NCI-H748 treated with DMSO at 0.1 percent for 48 hours (cell line): ENCODE results near the gene ADSS1.

Experiments used
- DNase-seq: peaks from one replicate; lab custom pipeline; 2025; lab: John Stamatoyannopoulos, UW

The ADSS1 gene

GRCh38 chr14:104770851-104771272 is 46.8 kb downstream of the ADSS1 start:
- DNase-seq, result no peak

- DNase-seq, result no peak
These were observed 47.3 kb downstream of the ADSS1 start for GRCh38 chr14:104771374-104771773.

GRCh38 chr14:104771918-104772706 is 48.1 kb downstream of the ADSS1 start:
- DNase-seq, result no peak

GRCh38 chr14:104772707-104773504 is 48.9 kb downstream of the ADSS1 start:
- DNase-seq, result no peak

- DNase-seq, result no peak
These were observed 49.8 kb downstream of the ADSS1 start for GRCh38 chr14:104773505-104774452.

- DNase-seq, result no peak
These were observed 50.5 kb downstream of the ADSS1 start for GRCh38 chr14:104774453-104775072.

- no peak for DNase-seq
These were observed 51.1 kb downstream of the ADSS1 start for GRCh38 chr14:104775073-104775489.

GRCh38 chr14:104776481-104776880 is 52.5 kb downstream of the ADSS1 start:
- DNase-seq, result no peak

- DNase-seq, result no peak
These were observed 53.2 kb downstream of the ADSS1 start for GRCh38 chr14:104776961-104777807.

GRCh38 chr14:104777808-104778249 is 53.8 kb downstream of the ADSS1 start:
- no peak for DNase-seq

GRCh38 chr14:104778694-104779331 is 54.8 kb downstream of the ADSS1 start:
- no peak for DNase-seq

- DNase-seq, result no peak
These were observed 55.9 kb downstream of the ADSS1 start for GRCh38 chr14:104779776-104780512.

GRCh38 chr14:104780513-104781030 is 56.5 kb downstream of the ADSS1 start:
- no peak for DNase-seq

GRCh38 chr14:104781271-104782077 is 57.4 kb downstream of the ADSS1 start:
- DNase-seq, result no peak

- DNase-seq, result no peak
These were observed 58.2 kb downstream of the ADSS1 start for GRCh38 chr14:104782086-104782807.

- DNase-seq, result no peak
These were observed 58.7 kb downstream of the ADSS1 start for GRCh38 chr14:104782808-104783139.

- no peak for DNase-seq
These were observed 59.6 kb downstream of the ADSS1 start for GRCh38 chr14:104783484-104784217.
